ENCODE measurements around the gene SLC25A4.

DNA sequence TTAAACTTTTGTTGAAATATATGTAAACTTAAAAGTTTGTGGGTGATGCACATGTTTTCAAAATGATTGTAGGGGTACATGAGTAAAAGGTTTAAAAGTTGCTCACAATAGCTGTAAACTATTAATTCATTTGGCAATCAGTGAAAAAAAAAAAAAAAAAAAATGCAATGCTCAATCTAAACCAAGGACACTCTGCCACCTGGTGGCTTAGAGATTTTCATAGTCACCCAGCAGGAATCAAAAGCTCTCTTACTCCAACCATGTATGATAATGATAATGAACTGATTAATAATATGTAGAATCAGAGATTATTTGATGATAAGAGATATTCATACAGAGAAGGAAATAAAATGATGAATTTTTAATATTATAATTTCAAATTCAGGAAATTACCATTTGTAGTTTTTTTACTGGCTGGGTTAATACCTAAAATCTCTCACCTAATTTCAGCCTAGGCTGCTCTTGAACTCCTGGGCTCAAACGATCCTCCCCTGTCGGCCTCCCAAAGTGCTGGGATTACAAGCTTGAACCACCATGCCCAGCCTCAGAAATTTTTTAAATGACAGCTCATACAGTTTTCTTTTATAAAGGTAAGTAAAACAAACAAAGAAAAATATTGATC, 46.9 kb upstream of the SLC25A4 start:
- TF ChIP-seq, protein P1, sequence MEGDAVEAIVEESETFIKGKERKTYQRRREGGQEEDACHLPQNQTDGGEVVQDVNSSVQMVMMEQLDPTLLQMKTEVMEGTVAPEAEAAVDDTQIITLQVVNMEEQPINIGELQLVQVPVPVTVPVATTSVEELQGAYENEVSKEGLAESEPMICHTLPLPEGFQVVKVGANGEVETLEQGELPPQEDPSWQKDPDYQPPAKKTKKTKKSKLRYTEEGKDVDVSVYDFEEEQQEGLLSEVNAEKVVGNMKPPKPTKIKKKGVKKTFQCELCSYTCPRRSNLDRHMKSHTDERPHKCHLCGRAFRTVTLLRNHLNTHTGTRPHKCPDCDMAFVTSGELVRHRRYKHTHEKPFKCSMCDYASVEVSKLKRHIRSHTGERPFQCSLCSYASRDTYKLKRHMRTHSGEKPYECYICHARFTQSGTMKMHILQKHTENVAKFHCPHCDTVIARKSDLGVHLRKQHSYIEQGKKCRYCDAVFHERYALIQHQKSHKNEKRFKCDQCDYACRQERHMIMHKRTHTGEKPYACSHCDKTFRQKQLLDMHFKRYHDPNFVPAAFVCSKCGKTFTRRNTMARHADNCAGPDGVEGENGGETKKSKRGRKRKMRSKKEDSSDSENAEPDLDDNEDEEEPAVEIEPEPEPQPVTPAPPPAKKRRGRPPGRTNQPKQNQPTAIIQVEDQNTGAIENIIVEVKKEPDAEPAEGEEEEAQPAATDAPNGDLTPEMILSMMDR (IDR thresholded peaks at IDR 0.05), result peak in 2 of 3 donors; percentile 47 to 56
- no peak for TF ChIP-seq POLR2A (IDR thresholded peaks at IDR 0.05)
